Coronary artery (tissue), 2 donors: ENCODE measurements around the gene FAM9A.

ENCODE experiments used
- DNase-seq: peaks from one replicate; pipeline ENCODE4 v3.0.0-alpha.2; 2017; ENCODE audit warnings: low spot score
- H3K27ac ChIP-seq, 2 donors: fragments of 200-600 bp; sonication (generic); one replicate each; pipeline ENCODE4 v1.5.1; 2016 to 2019
- H3K4me3 ChIP-seq: fragments of 200-600 bp; sonication (generic); 2 replicates; pipeline ENCODE4 v1.5.1; 2016; ENCODE audit warnings: mild to moderate bottlenecking, moderate library complexity
- CTCF ChIP-seq: fragments of 200-600 bp; sonication (generic); IDR thresholded peaks from one replicate; pipeline ENCODE4 v1.5.1; 2019; ENCODE audit warnings: antibody characterized with exemption

Gene FAM9A

GRCh38 chrX:8823698-8824097 is 22.5 kb upstream of the FAM9A start:
- Histone ChIP-seq H3K27ac (no peak overlapping the region), H3K4me3 (no peak overlapping the region)
- DNase-seq: no peak
- no peak for TF ChIP-seq CTCF

GRCh38 chrX:8822002-8822401 is 20.8 kb upstream of the FAM9A start:
- Histone ChIP-seq H3K4me3 (no peak overlapping the region), H3K27ac (no peak overlapping the region)
- no peak for DNase-seq
- no peak for TF ChIP-seq CTCF

GRCh38 chrX:8820910-8821527 is 19.8 kb upstream of the FAM9A start:
- no peak overlapping the region for H3K4me3 ChIP-seq
- H3K27ac ChIP-seq: no peak overlapping the region
- TF ChIP-seq CTCF: no peak
- no peak for DNase-seq

GRCh38 chrX:8815460-8816065 is 14.4 kb upstream of the FAM9A start:
- no peak overlapping the region for H3K4me3 ChIP-seq
- peak; percentile 35 for TF ChIP-seq CTCF
- H3K27ac ChIP-seq: no peak overlapping the region
- no peak for DNase-seq

- no peak for TF ChIP-seq CTCF
- no peak overlapping the region for H3K27ac ChIP-seq
- no peak for DNase-seq
- H3K4me3 ChIP-seq: no peak overlapping the region
Observed at GRCh38 chrX:8813036-8813435, 11.9 kb upstream of the FAM9A start.

- no peak for TF ChIP-seq CTCF
- no peak for DNase-seq
- H3K4me3 ChIP-seq: no peak overlapping the region
- H3K27ac ChIP-seq: no peak overlapping the region
Observed at GRCh38 chrX:8811611-8812010, 10.4 kb upstream of the FAM9A start.

- DNase-seq: no peak
- no peak for TF ChIP-seq CTCF
- Histone ChIP-seq H3K4me3 (no peak overlapping the region), H3K27ac (no peak overlapping the region)
Observed at GRCh38 chrX:8808661-8809060, 7.5 kb upstream of the FAM9A start.
